NCI-H1048 (cell line): Measurements from ENCODE around the gene PXDC1.
"Not testable (repeated sequence)": the region's sequence is repeated elsewhere in the genome, so short reads cannot be mapped to it uniquely, and the experiment has no call there.

Experiments
- DNase-seq: peaks from one replicate; lab custom pipeline; 2025; lab: John Stamatoyannopoulos, UW

The PXDC1 gene

DNA sequence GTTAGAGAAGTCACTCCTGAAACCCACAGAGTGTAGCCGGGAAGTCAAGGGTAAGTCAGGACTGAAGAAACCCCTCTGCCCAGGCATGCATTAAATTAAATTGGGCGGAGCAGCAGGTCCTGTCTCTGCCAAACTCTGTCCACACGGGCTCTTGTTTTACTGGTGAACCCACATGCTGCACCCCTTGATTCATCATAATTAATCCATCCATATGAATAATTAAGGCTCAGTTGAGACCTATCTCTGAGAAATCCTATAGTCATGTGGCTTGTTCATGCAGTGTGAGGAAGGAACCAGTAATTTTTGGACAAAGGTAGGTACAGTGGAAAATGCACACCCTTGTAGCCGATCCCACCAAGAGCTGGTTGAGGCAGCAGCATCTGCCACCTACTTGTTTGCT, 43.0 kb downstream of the PXDC1 start:
- no peak for DNase-seq

DNA sequence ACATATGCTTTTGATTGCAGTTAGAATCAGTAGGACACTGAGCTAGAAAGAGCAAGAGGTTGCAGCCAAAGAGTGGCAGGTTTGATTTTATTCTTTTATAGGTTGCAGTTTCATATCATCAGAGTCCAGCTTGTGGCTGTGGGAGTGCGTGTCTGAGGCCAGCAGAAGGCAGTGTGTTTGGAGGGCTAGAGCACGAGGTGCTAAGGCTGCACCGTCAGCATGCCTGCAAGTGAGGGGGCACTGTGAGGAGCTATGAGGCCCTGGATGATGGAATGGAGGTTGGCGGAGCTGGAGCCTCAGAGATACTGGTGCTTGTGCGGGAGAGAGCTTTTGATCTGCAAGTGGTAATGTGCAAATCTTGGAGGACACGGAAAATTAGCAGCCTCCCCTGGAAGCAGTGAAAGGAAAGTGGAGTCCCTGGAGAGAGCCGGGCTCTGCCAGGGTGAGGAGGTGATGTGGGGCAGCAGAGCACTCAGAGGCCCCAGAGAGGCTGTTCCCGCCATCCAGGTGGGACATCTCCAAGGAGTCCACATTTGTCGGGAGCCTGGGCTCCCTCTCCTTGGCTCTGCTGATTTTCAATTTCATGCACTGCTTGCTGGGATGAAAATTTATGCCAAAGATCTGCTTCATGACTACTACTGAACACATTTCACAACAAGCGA, 43.6 kb downstream of the PXDC1 start:
- no peak for DNase-seq

DNA sequence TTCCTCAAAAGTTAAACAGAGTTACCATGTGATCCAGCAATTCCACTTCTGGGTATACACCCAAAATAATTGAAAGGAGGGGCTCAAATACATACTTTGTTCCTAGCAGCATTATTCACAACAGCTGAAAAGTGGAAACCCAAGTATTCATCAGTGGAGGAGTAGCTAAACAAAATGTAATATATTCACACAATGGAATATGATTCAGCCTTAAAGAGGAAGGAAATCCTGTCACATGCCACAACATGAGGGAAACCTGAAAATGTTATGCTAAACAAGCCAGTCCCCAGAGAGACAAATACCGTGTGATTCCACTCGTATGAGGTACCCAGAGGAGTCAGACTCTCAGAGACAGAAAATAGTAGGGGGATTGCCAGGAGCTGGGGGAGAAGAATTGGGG, 44.5 kb downstream of the PXDC1 start:
- no peak for DNase-seq

DNA sequence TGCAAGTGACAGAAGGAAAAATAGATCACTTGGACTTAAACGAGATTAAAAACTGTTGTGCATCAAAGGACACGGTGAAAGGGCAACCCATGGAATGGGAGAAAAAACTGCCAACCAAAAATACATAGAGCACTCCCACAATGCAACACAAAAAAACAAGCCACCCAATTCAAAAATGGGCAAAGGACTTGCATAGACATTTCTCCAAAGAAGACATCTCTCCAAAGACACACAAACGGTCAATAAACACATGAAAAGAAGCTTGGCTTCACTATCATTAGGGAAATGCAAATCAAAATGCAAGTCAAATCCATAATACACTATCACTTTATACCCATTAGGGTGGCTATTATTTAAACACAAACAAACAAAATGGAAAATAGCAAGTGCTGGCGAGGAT, 45.0 kb downstream of the PXDC1 start:
- DNase-seq = no peak

DNA sequence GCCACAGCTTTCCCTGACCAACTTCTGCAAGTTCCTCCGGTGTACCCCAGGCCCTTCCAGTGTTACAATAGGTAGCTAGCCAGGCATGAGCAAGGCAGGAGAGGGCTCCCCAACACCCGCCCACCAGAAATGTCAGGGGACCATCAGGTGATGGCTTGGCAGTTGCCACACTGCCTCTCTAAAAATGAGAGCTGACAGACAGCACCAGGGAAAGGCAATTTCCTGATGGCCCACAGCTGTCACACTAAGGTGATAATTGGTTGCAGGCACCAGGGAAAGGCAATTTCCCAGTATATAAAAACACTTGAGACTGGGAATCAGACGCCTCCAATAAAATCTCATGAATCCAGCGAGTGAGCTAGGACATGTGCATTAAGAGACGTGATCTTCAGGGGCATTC, 49.9 kb downstream of the PXDC1 start:
- DNase-seq = no peak

DNA sequence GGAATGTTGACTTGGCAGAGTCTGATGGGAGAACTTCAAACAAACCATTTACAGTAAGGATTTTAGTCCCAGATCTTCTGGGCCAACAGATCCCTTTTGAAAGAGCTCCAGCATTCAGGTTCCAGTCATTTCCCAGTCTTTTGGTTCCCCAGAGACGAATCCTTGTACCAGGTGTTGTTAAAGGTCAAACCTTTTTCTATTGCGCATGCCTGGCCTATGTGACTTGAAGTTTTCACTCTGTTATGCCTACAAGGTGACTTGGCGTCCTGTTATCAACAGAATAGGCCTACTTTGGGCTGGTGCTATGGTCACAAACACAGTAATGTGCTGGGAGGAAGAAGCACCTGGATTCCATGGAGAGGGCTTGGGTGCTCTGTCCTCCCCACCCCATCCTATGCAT, 52.3 kb downstream of the PXDC1 start:
- DNase-seq = no peak

DNA sequence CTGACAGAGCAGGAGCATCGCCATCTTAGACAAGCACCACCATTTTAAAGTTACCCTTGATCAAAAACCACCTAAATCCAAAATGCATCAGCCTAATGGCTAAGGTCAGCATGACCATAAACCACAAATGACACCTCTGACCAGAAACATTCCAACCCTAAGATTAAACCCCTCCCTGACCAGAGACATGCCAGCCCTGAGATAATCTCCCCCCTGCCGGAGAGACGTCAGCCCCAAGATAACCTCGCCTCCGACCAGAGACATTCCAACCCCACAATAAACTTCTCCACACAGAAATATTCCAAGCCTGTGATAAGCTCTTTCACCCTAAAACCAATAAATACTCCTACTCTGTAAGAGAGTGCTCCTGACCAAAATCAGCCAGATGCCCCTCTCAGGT, 53.5 kb downstream of the PXDC1 start:
- no peak for DNase-seq

DNA sequence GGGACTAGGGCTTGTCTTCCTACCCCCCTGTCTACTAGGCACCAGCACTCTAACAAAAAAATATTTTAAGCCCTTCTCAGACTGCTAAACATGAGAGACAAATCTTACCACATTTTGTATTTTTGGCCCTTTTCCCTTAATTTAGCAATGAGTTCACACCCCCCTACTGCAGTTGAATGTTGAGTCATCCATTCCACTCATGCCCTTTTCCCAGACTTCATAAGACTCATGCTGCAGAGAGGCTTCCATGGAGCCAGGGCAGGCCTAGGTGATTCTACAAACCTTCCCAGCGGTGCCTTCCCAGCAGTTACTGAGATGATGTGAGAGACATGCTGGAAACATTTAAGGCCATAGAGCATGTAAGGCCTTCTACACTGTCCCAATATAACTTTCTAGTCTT, 53.9 kb downstream of the PXDC1 start:
- no peak for DNase-seq

DNA sequence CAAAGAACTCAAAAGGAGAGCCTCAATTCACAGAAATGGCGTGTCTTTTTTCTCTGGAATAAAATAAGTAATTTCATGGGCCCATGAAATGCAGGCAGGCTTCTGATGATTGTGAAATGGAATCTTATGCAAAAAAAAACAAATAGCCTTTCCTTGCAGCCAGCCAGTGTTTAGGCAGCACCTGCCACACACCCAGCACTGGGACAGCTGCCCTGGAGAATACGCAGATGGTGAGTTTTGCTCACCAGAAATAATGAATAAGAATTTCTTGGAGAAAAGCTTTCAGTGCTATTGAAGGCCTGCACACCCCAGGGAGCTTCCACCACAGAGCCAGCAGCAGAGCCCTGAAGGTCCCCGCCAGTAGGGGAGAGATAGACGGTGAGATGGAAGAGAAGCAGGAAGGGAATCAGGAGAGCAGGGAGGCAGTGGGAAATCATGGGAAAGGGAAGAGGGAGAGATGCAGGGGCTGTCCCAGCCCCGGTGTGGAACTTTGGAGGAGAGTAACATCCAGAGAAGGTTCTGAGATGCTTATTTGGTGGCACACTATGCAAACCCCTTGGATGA, 54.9 kb downstream of the PXDC1 start:
- no peak for DNase-seq

DNA sequence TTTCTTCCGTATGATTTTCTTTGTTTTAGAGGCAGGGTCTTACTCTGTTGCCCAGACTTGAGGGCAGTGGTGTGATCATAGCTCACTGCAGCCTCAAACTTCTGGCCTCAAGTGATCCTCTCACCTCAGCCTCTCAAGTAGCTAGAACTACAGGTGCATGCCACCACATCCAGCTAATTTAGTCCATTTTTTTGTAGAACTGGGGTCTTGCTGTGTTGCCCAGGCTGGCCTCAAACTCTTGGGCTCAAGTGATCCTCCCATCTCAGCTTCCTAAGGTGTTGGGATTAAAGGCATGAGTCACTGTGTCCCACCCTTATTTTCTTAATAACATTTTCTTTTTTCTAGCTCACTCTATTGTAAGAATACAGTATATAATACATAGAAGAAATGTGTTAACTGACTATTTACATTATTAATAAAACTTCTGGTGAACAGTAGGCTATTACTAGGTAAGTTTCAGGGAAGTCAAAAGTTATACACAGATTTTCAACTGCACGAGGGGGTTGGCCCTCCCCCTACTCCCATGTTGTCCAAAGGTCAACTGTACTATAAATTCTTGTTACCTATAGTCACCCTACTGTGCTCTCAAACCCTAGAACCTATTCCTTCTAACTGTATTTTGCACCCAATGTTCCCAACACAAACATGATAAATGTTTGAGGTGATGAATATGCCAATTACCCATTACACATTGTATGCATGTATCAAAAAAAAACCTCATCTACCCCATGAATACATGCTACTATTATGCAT, 56.3 kb downstream of the PXDC1 start:
- DNase-seq = no peak

DNA sequence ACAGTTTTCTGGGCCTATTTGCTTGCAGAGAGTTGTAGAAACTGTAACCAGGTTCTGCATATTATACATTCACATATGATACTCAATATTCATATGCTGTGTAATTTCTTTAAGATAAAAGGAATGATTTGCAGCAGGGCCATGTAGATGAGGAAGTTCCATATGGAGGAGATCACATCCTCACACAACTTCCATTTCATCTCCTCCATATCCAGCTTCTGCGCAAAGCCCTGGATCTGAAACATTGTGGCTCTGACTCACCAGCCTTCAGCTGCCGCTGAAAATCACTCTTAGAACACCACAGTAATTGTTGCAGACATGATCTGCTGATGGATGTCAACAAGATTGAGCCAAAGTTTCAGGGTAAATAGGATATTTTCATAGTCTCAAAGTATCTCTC, 57.7 kb downstream of the PXDC1 start:
- DNase-seq = no peak

DNA sequence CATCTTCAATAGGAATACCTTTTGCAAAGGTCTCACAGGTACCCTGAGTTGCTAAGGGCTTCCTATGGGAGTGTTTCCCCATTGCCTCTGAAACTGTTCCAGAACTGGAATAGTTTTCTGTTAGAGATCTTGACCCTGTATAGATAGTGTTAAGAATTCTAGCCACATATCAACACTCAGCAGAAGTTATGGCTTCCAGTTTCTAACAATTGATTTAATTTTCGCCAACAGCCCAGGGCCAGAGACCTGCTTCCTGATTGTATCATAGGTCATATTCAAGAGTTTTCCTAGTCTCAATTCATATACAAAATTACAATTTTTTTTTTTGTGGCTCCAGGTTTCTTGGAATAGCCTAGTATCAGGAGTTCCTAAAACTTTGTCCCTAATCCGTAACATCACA, 61.0 kb downstream of the PXDC1 start:
- no peak for DNase-seq

DNA sequence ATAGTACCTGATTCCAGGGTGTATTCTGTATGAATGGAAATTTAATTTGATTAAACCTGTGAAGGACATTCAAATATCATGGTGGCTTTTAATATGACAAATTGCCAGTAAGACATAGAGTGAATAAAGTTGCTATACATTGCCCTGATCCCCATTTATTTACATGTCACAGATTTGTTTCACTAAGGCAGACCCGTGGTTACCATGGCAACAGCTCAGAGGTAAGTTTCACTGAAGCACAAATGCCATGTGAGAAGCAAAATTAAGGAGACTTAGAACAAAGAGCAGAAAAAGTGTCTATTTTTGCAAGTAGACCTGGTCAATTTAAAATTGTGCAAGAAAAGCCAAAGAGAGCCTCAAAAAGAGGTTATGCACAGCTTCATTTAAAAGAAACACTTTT, 63.7 kb downstream of the PXDC1 start:
- no peak for DNase-seq

DNA sequence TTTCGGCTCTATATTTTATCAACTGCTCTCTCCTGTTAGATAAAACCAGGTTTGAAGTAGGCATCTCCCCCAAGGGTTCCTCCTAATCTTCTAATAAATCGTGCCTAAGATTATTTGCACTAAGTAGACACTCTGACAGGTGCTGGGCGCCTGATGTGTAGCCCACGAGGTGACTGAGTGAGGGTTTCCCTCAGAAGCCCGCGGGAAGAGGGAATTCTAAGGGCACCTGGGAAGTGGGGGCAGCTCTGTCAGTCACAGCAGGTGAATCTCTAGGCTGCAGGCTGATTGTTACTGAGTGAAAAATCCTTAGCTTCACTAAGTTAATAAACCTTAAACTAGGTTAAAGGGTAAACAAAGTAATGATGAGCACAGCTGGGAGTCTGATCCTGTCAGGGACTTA, 68.2 kb downstream of the PXDC1 start:
- DNase-seq = no peak

DNA sequence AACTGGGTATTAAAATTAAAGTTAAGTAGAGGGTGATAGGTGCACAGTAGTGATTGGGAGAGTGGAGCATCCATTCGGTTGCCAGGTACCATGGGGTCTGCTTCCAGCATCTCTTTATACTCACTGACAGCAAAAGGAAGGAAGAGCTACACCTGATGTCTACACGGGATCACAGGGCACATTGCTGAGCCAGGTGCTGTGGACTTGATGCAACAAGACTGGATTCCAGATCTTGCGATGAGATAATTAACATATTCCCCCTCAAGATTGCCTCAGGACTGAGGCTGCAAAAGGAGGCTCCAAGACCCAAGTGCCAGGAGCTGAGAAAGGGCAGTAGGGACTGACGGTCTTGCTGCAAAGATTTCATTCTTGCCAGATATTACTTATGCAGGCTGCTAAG, 72.6 kb downstream of the PXDC1 start:
- no peak for DNase-seq

DNA sequence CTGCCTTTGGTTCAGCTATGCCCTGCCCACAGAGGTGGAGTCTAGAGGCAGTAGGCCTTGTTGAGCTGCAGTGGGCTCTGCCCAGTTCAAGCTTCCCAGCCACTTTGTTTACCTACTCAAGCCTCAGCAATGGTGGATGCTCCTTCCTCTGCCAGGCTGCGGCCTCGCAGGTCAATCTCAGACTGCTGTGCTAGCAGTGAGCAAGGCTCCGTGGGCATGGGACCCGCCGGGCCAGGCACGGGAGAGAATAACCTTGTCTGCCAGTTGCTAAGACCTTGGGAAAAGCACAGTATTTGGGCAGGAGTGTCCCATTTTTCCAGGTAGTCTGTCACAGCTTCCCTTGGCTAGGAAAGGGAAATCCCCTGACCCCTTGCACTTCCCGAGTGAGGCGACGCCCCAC, 73.8 kb downstream of the PXDC1 start:
- not testable (repeated sequence) for DNase-seq

DNA sequence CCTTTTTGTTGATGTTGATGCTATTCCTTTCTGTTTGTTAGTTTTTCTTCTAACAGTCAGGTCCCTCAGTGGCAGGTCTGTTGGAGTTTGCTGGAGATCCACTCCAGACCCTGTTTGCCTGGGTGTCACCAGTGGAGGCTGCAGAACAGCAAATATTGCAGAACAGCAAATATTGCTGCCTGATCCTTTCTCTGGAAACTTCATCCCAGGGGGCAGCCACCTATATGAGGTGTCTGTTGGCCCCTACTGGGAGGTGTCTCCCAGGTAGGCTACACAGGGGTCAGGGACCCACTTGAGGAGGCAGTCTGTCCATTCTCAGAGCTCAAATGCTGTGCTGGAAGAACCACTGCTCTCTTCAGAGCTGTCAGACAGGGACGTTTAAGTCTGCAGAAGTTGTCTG, 74.2 kb downstream of the PXDC1 start:
- DNase-seq = not testable (repeated sequence)
